Liver (tissue), 9 donors: ENCODE measurements around the gene FAM219A. TPM values are rescaled to one million over a fixed set of nuclear protein-coding genes. Genes with fewer than 3 reads are reported as not detected.

ENCODE experiments used
- DNase-seq: peaks from one replicate; pipeline ENCODE4 v3.0.0-alpha.2; 2017; ENCODE audit warnings: low spot score
- H3K27ac ChIP-seq, 2 donors: one replicate each; pipeline ENCODE4 v1.7.0; 2013; ENCODE audit warnings: inconsistent platforms in 2 of 2, low read length in 2 of 2, control low read depth in 1 of 2, low read depth in 1 of 2, mild to moderate bottlenecking in 1 of 2
- H3K27me3 ChIP-seq, 4 donors: one replicate each; pipeline versions ENCODE4 v1.6.1 to v1.7.0; 2013; ENCODE audit warnings: low read length in 3 of 4, inconsistent platforms in 1 of 4, mild to moderate bottlenecking in 1 of 4, moderate library complexity in 1 of 4; ENCODE audit not compliant: control insufficient read depth in 4 of 4, insufficient read depth in 4 of 4
- H3K36me3 ChIP-seq, 4 donors: one replicate each; pipeline versions ENCODE4 v1.6.1 to v1.7.0; 2013; ENCODE audit warnings: low read length in 3 of 4, mild to moderate bottlenecking in 3 of 4, low read depth in 1 of 4, moderate library complexity in 1 of 4; ENCODE audit not compliant: control insufficient read depth in 4 of 4, insufficient read depth in 3 of 4
- H3K4me1 ChIP-seq, 4 donors: one replicate each; pipeline versions ENCODE4 v1.6.1 to v1.7.0; 2013; ENCODE audit warnings: low read length in 3 of 4, mild to moderate bottlenecking in 3 of 4, moderate library complexity in 1 of 4; ENCODE audit not compliant: control insufficient read depth in 4 of 4, insufficient read depth in 4 of 4
- H3K4me3 ChIP-seq, 3 donors: one replicate each; pipeline versions ENCODE4 v1.6.1 to v1.7.0; 2013; ENCODE audit warnings: low read length in 3 of 3, control low read depth in 1 of 3, low read depth in 1 of 3, mild to moderate bottlenecking in 1 of 3
- H3K9ac ChIP-seq, 2 donors: one replicate each; pipeline ENCODE4 v1.7.0; 2013; ENCODE audit warnings: low read length in 2 of 2, mild to moderate bottlenecking in 2 of 2, moderate library complexity in 2 of 2, control low read depth in 1 of 2, low read depth in 1 of 2
- H3K9me3 ChIP-seq, 4 donors: one replicate each; pipeline versions ENCODE4 v1.6.1 to v1.7.0; 2013; ENCODE audit warnings: low read length in 3 of 4; ENCODE audit not compliant: control insufficient read depth in 4 of 4
- CTCF ChIP-seq: fragments of 150-350 bp; IDR thresholded peaks from 2 replicates; pipeline ENCODE4 v1.5.1; 2017; ENCODE audit warnings: improper control_type of control experiment, low read depth, low read length; ENCODE audit not compliant: missing input control
- FOXA1 ChIP-seq: IDR thresholded peaks from 2 replicates; pipeline ENCODE4 v1.6.1; 2016; ENCODE audit warnings: antibody characterized with exemption
- FOXA2 ChIP-seq: IDR thresholded peaks from 2 replicates; pipeline ENCODE4 v1.6.1; 2016; ENCODE audit warnings: antibody characterized with exemption
- GABPA ChIP-seq, 2 donors: IDR thresholded peaks in 1 of 2; conservative IDR thresholded peaks in 1 of 2; 2 replicates each; pipeline ENCODE4 v1.6.1; 2016; ENCODE audit warnings: antibody characterized with exemption in 2 of 2, mild to moderate bottlenecking in 1 of 2, moderate library complexity in 1 of 2
- HNF4A ChIP-seq, 2 donors: conservative IDR thresholded peaks; 2 replicates each; pipeline ENCODE4 v1.6.1; 2016; ENCODE audit warnings: antibody characterized with exemption in 2 of 2, mild to moderate bottlenecking in 2 of 2
- HNF4G ChIP-seq: IDR thresholded peaks from 2 replicates; pipeline ENCODE4 v1.6.1; 2016; ENCODE audit warnings: antibody characterized with exemption
- JUND ChIP-seq, 2 donors: IDR thresholded peaks; 2 replicates each; pipeline ENCODE4 v1.6.1; 2016; ENCODE audit warnings: antibody characterized with exemption in 2 of 2
- NR2F2 ChIP-seq: IDR thresholded peaks from 2 replicates; pipeline ENCODE4 v1.6.1; 2016; ENCODE audit warnings: antibody characterized with exemption
- RXRA ChIP-seq, 2 donors: IDR thresholded peaks; 2 replicates each; pipeline ENCODE4 v1.6.1; 2017 to 2018; ENCODE audit warnings: antibody characterized with exemption in 2 of 2, mild to moderate bottlenecking in 1 of 2
- SP1 ChIP-seq: IDR thresholded peaks from 2 replicates; pipeline ENCODE4 v1.6.1; 2018; ENCODE audit warnings: antibody characterized with exemption, mild to moderate bottlenecking
- TAF1 ChIP-seq: conservative IDR thresholded peaks from 2 replicates; pipeline ENCODE4 v1.6.1; 2016; ENCODE audit warnings: antibody characterized with exemption, mild to moderate bottlenecking
- YY1 ChIP-seq: IDR thresholded peaks from 2 replicates; pipeline ENCODE4 v1.6.1; 2016; ENCODE audit warnings: antibody characterized with exemption, mild to moderate bottlenecking
- WGBS: extraction: QIAGEN DNeasy Blood & Tissue Kit; methylation state at CpG from one replicate; pipeline ENCODE4 v1.1.7; 2013; 5-methylcytosine and 5-hydroxymethylcytosine counted together
- polyA plus RNA-seq, 2 donors: library from polyadenylated mRNA; stranded (reverse) in 1 of 2; unstranded in 1 of 2; fragments of 200-250 nt in 1 of 2; fragments of >200 nt in 1 of 2; fragmentation: Nextera tagmentation in 1 of 2; extraction: Ambion mirVana in 1 of 2; gene quantifications; one replicate each; pipeline versions ENCODE4 v1.2.1 to v1.2.3, GENCODE V29; 2013 to 2015
- total RNA-seq, 2 donors: library from RNA; depleted of rRNA; stranded (reverse); fragments of >200 nt; gene quantifications; one replicate each; pipeline ENCODE4 v1.2.3, GENCODE V29; 2014
- TF ChIP-seq, protein P1 (sequence below): IDR thresholded peaks from 2 replicates; pipeline ENCODE4 v1.6.1; 2016; ENCODE audit warnings: antibody characterized with exemption
- TF ChIP-seq, protein P2 (sequence below): IDR thresholded peaks from 2 replicates; pipeline ENCODE4 v1.6.1; 2016; ENCODE audit warnings: antibody characterized with exemption
- donor health status: healthy.
- donor health status: healthy.
- donor health status: healthy.
- donor health status: healthy.
- donor health status: healthy.

The FAM219A gene
- total and polyA plus RNA-seq, 4 donors, result 1.6 to 3.6 (median 2.4) TPM

GRCh38 chr9:34366365-34366764, 92.0 kb downstream of the FAM219A start:
- 83% methylated on average over 2 of the region's 2 CpGs for WGBS
- Histone ChIP-seq H3K27ac (no peak overlapping the region), H3K4me1 (peaks cover 9 to 45% (median 33%) of the 10 kb centered on the region in 4 donors), H3K27me3 (no peaks in the 10 kb centered on the region), H3K9ac (no peak overlapping the region), H3K36me3 (peaks cover 0 to 3% (median 1%) of the 10 kb centered on the region in 4 donors), H3K4me3 (no peak overlapping the region), H3K9me3 (no peaks in the 10 kb centered on the region)
- TF ChIP-seq FOXA1 (no peak), TAF1 (no peak), HNF4A (conservative IDR thresholded peaks at IDR 0.05) (peak in 1 of 2 donors; percentile 12), RXRA (IDR thresholded peaks at IDR 0.05) (peak in 1 of 2 donors; percentile 38)
- TF ChIP-seq, protein P1, sequence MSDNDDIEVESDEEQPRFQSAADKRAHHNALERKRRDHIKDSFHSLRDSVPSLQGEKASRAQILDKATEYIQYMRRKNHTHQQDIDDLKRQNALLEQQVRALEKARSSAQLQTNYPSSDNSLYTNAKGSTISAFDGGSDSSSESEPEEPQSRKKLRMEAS, result no peak
- no peak for DNase-seq

GRCh38 chr9:34365282-34365681, 93.1 kb downstream of the FAM219A start:
- H3K4me1 ChIP-seq, result peaks cover 3 to 37% (median 24%) of the 10 kb centered on the region in 4 donors
- H3K27me3 ChIP-seq, result no peaks in the 10 kb centered on the region
- H3K9me3 ChIP-seq, result no peaks in the 10 kb centered on the region
- WGBS, result 25% methylated on average over 2 of the region's 2 CpGs
- H3K9ac ChIP-seq, result no peak overlapping the region
- H3K36me3 ChIP-seq, result peaks cover 0 to 3% (median 0%) of the 10 kb centered on the region in 4 donors
- H3K27ac ChIP-seq, result no peak overlapping the region
- TF ChIP-seq GABPA (IDR thresholded peaks at IDR 0.05 in 1 of 2, conservative IDR thresholded peaks at IDR 0.05 in 1 of 2), result no peak
- TF ChIP-seq CTCF, result no peak
- no peak for TF ChIP-seq JUND (IDR thresholded peaks at IDR 0.05)
- TF ChIP-seq, protein P2, sequence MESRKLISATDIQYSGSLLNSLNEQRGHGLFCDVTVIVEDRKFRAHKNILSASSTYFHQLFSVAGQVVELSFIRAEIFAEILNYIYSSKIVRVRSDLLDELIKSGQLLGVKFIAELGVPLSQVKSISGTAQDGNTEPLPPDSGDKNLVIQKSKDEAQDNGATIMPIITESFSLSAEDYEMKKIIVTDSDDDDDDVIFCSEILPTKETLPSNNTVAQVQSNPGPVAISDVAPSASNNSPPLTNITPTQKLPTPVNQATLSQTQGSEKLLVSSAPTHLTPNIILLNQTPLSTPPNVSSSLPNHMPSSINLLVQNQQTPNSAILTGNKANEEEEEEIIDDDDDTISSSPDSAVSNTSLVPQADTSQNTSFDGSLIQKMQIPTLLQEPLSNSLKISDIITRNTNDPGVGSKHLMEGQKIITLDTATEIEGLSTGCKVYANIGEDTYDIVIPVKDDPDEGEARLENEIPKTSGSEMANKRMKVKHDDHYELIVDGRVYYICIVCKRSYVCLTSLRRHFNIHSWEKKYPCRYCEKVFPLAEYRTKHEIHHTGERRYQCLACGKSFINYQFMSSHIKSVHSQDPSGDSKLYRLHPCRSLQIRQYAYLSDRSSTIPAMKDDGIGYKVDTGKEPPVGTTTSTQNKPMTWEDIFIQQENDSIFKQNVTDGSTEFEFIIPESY, result no peak
- TF ChIP-seq FOXA1, result no peak
- TF ChIP-seq FOXA2, result no peak
- TF ChIP-seq, protein P1, result no peak
- TF ChIP-seq HNF4A (conservative IDR thresholded peaks at IDR 0.05), result peak; percentile 34 to 44
- no peak for TF ChIP-seq NR2F2
- TF ChIP-seq HNF4G, result no peak
- no peak for TF ChIP-seq YY1
- peak; percentile 17 for TF ChIP-seq SP1
- TF ChIP-seq TAF1, result no peak
- TF ChIP-seq RXRA (IDR thresholded peaks at IDR 0.05), result peak; percentile 43 to 49
- DNase-seq, result no peak
- no peak overlapping the region for H3K4me3 ChIP-seq
